ENCODE data around the gene ZSCAN22.

- TF ChIP-seq EZH2 (IDR thresholded peaks at IDR 0.05; ENCODE audit: low read depth): no peak
- TF ChIP-seq CTCF (conservative IDR thresholded peaks at IDR 0.05): no peak
These were observed 49.6 kb upstream of the ZSCAN22 start for GRCh38 chr19:58277197-58277596.

All from PC-9 (cell line).